Psoas muscle (tissue), 8 donors: ENCODE data around the gene LSS. TPM values are rescaled to one million over a fixed set of nuclear protein-coding genes. Genes with fewer than 3 reads are reported as not detected.

ENCODE experiments used
- ATAC-seq, 4 donors: fragments of 200-7000 bp; cut with Tn5 transposase; one replicate each; pipeline ENCODE4 v1.9.1; 2020; ENCODE audit warnings: moderate library complexity in 3 of 4, mild to moderate bottlenecking in 2 of 4
- DNase-seq, 2 donors: peaks; one replicate each; pipeline ENCODE4 v3.0.0-alpha.2; 2020
- H3K27ac ChIP-seq: fragments of 200-600 bp; one replicate; pipeline ENCODE4 v1.8.0; 2022
- H3K27me3 ChIP-seq, 3 donors: fragments of 200-600 bp in 1 of 3; one replicate each; pipeline versions ENCODE4 v1.6.1 to v1.8.0; 2013 to 2022; ENCODE audit warnings: low read length in 2 of 3, mild to moderate bottlenecking in 2 of 3, moderate library complexity in 1 of 3; ENCODE audit not compliant: insufficient read depth in 3 of 3
- H3K36me3 ChIP-seq, 2 donors: fragments of 200-600 bp in 1 of 2; one replicate each; pipeline versions ENCODE4 v1.6.1 to v1.8.0; 2013 to 2022; ENCODE audit warnings: low read depth in 1 of 2, mild to moderate bottlenecking in 1 of 2, moderate library complexity in 1 of 2; ENCODE audit not compliant: insufficient read depth in 1 of 2
- H3K4me1 ChIP-seq: fragments of 200-600 bp; one replicate; pipeline ENCODE4 v1.8.0; 2022
- H3K4me3 ChIP-seq: fragments of 200-600 bp; one replicate; pipeline ENCODE4 v1.8.0; 2022; ENCODE audit warnings: mild to moderate bottlenecking
- H3K9me3 ChIP-seq: fragments of 200-600 bp; one replicate; pipeline ENCODE4 v1.8.0; 2022
- WGBS, 3 donors: extraction: QIAGEN DNeasy Blood & Tissue Kit; methylation state at CpG; one replicate each; pipeline versions ENCODE4 v1.1.6 to v1.1.7; 2013; 5-methylcytosine and 5-hydroxymethylcytosine counted together
- intact Hi-C, 2 donors: fragments of 100-400 bp; cut with DNase I; formaldehyde crosslinking; loops; one replicate each; pipeline versions ENCODE4 v1.11.0 to v1.14.2; 2022
- polyA plus RNA-seq, 3 donors: library from polyadenylated mRNA; stranded (reverse); fragments of 200-250 nt; gene quantifications; one replicate each; pipeline ENCODE4 v1.2.3, GENCODE V29; 2013
- total RNA-seq, 4 donors: library from RNA; stranded (reverse); fragmentation: NEBNext Ultra II Directional in 2 of 4; extraction: Animal tissue kit (Norgen Biotek cat#: 25700) in 2 of 4; gene quantifications; one replicate each; pipeline versions ENCODE4 v1.2.1 to v1.2.4, GENCODE V29; 2021 to 2023
- TF ChIP-seq, protein P1 (sequence below): fragments of 200-600 bp; IDR thresholded peaks from one replicate; pipeline ENCODE4 v1.8.0; 2022; ENCODE audit warnings: antibody characterized with exemption
- donor health status: healthy with polysubstance abuse.
- donor health status: DM: no; HTN: no; CAD: no; lungs with moderate emphysema.
- donor health status: Bipolar disorder and iron deficiency.
- donor health status: healthy.
- donor health status: DM: yes; HTN: yes; CAD: no.
- donor health status: DM: no; HTN: no; CAD: no.
- donor health status: DM: no; HTN: no; CAD: no.
- donor health status: DM: yes; HTN: yes; CAD: no.

The LSS gene
- total and polyA plus RNA-seq, 7 donors, result 10.7 to 31.5 (median 24.8) TPM

- DNase-seq (peak; percentile 69 to 76), ATAC-seq (peak; percentile 80 to 87 (median 84))
- intact Hi-C loops, result loop anchor here in 1 of 2 donors (5.0 to 10.0 kb wide), 2 partner anchors 39 to 136 kb away; partner anchors contain the start of genes C21orf58, LSS and PCNT
- H3K4me3 ChIP-seq, result no peak overlapping the region
- H3K9me3 ChIP-seq, result no peaks in the 10 kb centered on the region
- H3K36me3 ChIP-seq, result peaks cover 0 to 32% of the 10 kb centered on the region in 2 donors
- TF ChIP-seq, protein P1, sequence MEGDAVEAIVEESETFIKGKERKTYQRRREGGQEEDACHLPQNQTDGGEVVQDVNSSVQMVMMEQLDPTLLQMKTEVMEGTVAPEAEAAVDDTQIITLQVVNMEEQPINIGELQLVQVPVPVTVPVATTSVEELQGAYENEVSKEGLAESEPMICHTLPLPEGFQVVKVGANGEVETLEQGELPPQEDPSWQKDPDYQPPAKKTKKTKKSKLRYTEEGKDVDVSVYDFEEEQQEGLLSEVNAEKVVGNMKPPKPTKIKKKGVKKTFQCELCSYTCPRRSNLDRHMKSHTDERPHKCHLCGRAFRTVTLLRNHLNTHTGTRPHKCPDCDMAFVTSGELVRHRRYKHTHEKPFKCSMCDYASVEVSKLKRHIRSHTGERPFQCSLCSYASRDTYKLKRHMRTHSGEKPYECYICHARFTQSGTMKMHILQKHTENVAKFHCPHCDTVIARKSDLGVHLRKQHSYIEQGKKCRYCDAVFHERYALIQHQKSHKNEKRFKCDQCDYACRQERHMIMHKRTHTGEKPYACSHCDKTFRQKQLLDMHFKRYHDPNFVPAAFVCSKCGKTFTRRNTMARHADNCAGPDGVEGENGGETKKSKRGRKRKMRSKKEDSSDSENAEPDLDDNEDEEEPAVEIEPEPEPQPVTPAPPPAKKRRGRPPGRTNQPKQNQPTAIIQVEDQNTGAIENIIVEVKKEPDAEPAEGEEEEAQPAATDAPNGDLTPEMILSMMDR, result no peak
- H3K4me1 ChIP-seq, result peaks cover 29% of the 10 kb centered on the region
- H3K27me3 ChIP-seq, result no peaks in the 10 kb centered on the region
- 45 to 53% (median 49%) methylated on average over 17 of the region's 17 CpGs for WGBS, 3 donors
- peak overlapping the region; percentile 83 for H3K27ac ChIP-seq
Measured at GRCh38 chr21:46188226-46189212, 40.1 kb downstream of the LSS start.

DNA sequence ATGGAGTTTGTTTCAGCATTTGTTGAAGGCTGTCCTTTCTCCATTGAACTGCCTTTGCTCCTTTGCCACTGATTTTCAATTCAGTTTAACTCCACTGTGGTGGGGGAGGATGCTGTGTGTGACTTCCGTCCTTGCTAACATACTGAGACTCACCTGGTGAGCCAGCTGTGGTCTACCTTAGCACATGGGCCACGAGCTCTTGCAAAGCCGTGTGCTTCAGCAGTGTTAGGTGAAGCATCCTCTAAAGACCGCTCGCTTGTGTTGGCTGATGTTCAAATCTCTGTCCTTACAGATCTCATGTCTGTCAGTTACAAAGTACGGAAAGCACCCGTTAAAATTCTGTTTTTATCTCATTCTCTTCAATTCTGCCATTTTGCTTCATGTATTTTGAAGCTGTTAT lies 40.8 kb downstream of the LSS start:
- H3K9me3 ChIP-seq, result no peaks in the 10 kb centered on the region
- TF ChIP-seq, protein P1, result no peak
- peaks cover 0 to 1% (median 0%) of the 10 kb centered on the region in 3 donors for H3K27me3 ChIP-seq
- H3K36me3 ChIP-seq, result peaks cover 0 to 29% of the 10 kb centered on the region in 2 donors
- no peak overlapping the region for H3K4me3 ChIP-seq
- H3K4me1 ChIP-seq, result peaks cover 29% of the 10 kb centered on the region
- intact Hi-C loops, result loop anchor here in 1 of 2 donors (5.0 to 10.0 kb wide), 2 partner anchors 39 to 137 kb away; partner anchors contain the start of genes C21orf58, LSS and PCNT
- H3K27ac ChIP-seq, result peak overlapping the region; percentile 83
- ATAC-seq (no peak), DNase-seq (no peak)
- 83 to 85% (median 85%) methylated on average over 7 of the region's 7 CpGs for WGBS, 3 donors

DNA sequence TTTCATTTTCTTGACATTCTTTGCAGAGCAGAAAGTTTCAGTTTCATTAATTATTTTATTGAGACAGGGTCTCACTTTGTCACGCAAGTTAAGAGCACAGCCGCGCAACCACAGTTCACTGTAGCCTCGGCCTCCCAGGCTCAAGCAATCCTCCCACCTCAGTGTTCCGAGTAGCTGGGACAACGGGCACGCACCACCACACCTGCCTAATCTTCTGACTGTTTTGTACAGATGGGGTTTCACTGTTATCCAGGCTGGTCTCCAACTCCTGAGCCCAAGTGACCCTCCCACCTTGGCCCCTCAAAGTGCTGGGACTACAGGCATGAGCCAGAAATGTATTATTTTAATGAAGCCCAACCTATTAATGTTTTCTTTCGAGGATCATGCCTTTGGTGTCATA lies 41.3 kb downstream of the LSS start:
- H3K9me3 ChIP-seq, result no peaks in the 10 kb centered on the region
- DNase-seq (no peak), ATAC-seq (no peak)
- peaks cover 0 to 1% (median 0%) of the 10 kb centered on the region in 3 donors for H3K27me3 ChIP-seq
- intact Hi-C loops, result loop anchor here in 1 of 2 donors (5.0 to 10.0 kb wide), 2 partner anchors 40 to 138 kb away; partner anchors contain the start of genes C21orf58, LSS and PCNT
- TF ChIP-seq, protein P1, result no peak
- H3K4me1 ChIP-seq, result peaks cover 29% of the 10 kb centered on the region
- H3K36me3 ChIP-seq, result peaks cover 0 to 23% of the 10 kb centered on the region in 2 donors
- H3K27ac ChIP-seq, result no peak overlapping the region
- no peak overlapping the region for H3K4me3 ChIP-seq
- WGBS, 3 donors, result 89 to 98% (median 90%) methylated on average over 8 of the region's 8 CpGs

DNA sequence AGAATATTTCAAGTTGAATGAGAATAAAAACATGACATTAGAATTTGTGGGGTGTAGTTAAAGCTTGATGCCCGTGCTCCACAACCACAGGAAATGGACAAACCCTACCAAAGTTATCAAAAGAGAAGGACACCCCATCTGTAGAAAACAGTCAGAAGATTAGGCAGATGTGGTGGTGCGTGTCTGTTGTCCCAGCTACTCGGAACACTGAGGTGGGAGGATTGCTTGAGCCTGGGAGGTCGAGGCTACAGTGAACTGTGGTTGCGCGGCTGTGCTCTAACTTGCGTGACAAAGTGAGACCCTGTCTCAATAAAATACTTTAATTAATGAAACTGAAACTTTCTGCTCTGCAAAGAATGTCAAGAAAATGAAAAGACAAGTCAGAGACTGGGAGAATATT lies 42.9 kb downstream of the LSS start:
- Histone ChIP-seq H3K27me3 (peaks cover 0 to 1% (median 0%) of the 10 kb centered on the region in 3 donors), H3K36me3 (peaks cover 0 to 8% of the 10 kb centered on the region in 2 donors), H3K27ac (peak overlapping the region; percentile 80), H3K4me3 (peak overlapping the region; percentile 74), H3K4me1 (peaks cover 21% of the 10 kb centered on the region), H3K9me3 (no peaks in the 10 kb centered on the region)
- DNase-seq (no peak), ATAC-seq (no peak)
- TF ChIP-seq, protein P1, result no peak
- 78 to 93% (median 87%) methylated on average over 7 of the region's 7 CpGs for WGBS, 3 donors
- intact Hi-C loops, result loop anchor here in 1 of 2 donors (5.0 to 10.0 kb wide), 2 partner anchors 42 to 139 kb away; partner anchors contain the start of genes C21orf58, LSS and PCNT
